D341Med (cell line): ENCODE data around the gene PKP2.

Experiments used
- DNase-seq: peaks from one replicate; pipeline ENCODE4 v3.0.0; 2012; ENCODE audit warnings: low spot score

Gene PKP2

GRCh38 chr12:32754111-32754510 lies 142.5 kb downstream of the PKP2 start:
- DNase-seq: no peak

- no peak for DNase-seq
Measured at GRCh38 chr12:32753605-32754004, 143.0 kb downstream of the PKP2 start.

- DNase-seq: no peak
Measured at GRCh38 chr12:32743264-32743663, 153.3 kb downstream of the PKP2 start.

GRCh38 chr12:32742133-32742532 lies 154.4 kb downstream of the PKP2 start:
- DNase-seq: no peak
